ENCODE measurements around the gene SLC16A3. TPM values are rescaled to one million over a fixed set of nuclear protein-coding genes. Genes with fewer than 3 reads are reported as not detected.

The SLC16A3 gene
- total and polyA plus RNA-seq, 2 experiments from 2014 or later: 3.5 to 10.6 TPM

DNA sequence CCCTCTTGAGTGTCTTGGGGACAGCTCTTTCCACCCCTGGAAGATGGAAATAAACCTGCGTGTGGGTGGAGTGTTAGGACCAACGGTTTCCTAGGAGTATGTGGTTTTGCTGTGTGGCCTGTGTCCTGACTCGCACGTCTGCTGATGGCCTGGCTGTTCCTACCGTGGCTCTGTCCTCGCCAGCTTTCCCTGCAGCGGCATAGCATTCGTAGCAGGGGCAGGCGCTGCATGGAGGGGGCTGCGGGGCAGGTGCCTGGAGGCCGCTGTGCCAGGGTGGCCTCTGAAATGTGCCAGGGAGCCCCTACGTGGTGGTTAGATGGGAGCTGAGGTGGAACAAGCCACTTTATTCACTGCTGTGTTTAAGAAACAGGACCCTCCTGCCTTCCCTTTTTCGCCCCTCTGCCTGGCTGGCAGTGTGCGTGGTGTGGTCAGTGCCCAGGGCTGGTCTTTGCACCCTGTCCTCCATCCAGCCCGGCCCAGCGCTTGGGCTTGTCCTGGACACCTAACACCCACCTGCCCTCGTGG lies 10.6 kb downstream of the SLC16A3 start:
- no peak for DNase-seq (ENCODE audit: low spot score)

GRCh38 chr17:82239926-82240505 lies 11.2 kb downstream of the SLC16A3 start:
- Mint-ChIP-seq H3K36me3 (ENCODE audit: low read depth) (peaks cover 26% of the 10 kb centered on the region), H3K27me3 (ENCODE audit: insufficient read depth, low read depth, poor library complexity) (peaks cover 21% of the 10 kb centered on the region), H3K4me1 (peaks cover 12% of the 10 kb centered on the region), H3K4me3 (no peak overlapping the region), H3K9me3 (no peaks in the 10 kb centered on the region; the same call in 2 of the 3 replicates), H3K27ac (no peak overlapping the region)
- TF ChIP-seq EZH2 (IDR thresholded peaks at IDR 0.05; ENCODE audit: low read depth, unreplicated experiment): no peak
- TF ChIP-seq ZNF114 (CRISPR knock-in tag; IDR thresholded peaks at IDR 0.05): no peak
- no peak for TF ChIP-seq NANOG (IDR thresholded peaks at IDR 0.05; ENCODE audit: borderline replicate concordance)
- TF ChIP-seq, protein P1, sequence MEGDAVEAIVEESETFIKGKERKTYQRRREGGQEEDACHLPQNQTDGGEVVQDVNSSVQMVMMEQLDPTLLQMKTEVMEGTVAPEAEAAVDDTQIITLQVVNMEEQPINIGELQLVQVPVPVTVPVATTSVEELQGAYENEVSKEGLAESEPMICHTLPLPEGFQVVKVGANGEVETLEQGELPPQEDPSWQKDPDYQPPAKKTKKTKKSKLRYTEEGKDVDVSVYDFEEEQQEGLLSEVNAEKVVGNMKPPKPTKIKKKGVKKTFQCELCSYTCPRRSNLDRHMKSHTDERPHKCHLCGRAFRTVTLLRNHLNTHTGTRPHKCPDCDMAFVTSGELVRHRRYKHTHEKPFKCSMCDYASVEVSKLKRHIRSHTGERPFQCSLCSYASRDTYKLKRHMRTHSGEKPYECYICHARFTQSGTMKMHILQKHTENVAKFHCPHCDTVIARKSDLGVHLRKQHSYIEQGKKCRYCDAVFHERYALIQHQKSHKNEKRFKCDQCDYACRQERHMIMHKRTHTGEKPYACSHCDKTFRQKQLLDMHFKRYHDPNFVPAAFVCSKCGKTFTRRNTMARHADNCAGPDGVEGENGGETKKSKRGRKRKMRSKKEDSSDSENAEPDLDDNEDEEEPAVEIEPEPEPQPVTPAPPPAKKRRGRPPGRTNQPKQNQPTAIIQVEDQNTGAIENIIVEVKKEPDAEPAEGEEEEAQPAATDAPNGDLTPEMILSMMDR (conservative IDR thresholded peaks at IDR 0.05; ENCODE audit: low read depth in 2 of 2): no peak
- TF ChIP-seq POLR2AphosphoS5 (IDR thresholded peaks at IDR 0.05; ENCODE audit: low read depth): no peak
- TF ChIP-seq STAT1 (IDR thresholded peaks at IDR 0.05; ENCODE audit: unreplicated experiment): no peak
- TF ChIP-seq REST (IDR thresholded peaks at IDR 0.05; ENCODE audit: unreplicated experiment): no peak
- Histone ChIP-seq H3K79me2 (replicated peaks; ENCODE audit: insufficient read depth) (peaks cover 16% of the 10 kb centered on the region), H3F3A (replicated peaks; ENCODE audit: low read depth) (peaks cover 9% of the 10 kb centered on the region; the same call in 1 of the 2 replicates), H2AFZ (no peak overlapping the region), H3K27ac (ENCODE audit: low read depth) (no peak overlapping the region), H4K20me1 (replicated peaks; ENCODE audit: insufficient read depth) (peaks cover 17% of the 10 kb centered on the region), H3K36me3 (ENCODE audit: insufficient read depth) (peaks cover 11% of the 10 kb centered on the region), H3K4me3 (no peak overlapping the region), H3K9me2 (ENCODE audit: insufficient read depth) (no peaks in the 10 kb centered on the region), H3K4me2 (no peak overlapping the region), H3K4me1 (ENCODE audit: insufficient read depth) (no peaks in the 10 kb centered on the region; the same call in 1 of the 2 replicates), H3K27me3 (ENCODE audit: insufficient read depth) (no peaks in the 10 kb centered on the region)
- DNase-seq (ENCODE audit: low spot score) (no peak), ATAC-seq (no peak)

More for the DNA sequence above, 10.6 kb downstream of the SLC16A3 start:
- H3K9me2 ChIP-seq (ENCODE audit: insufficient read depth): no peaks in the 10 kb centered on the region
- peaks cover 9% of the 10 kb centered on the region; the same call in 1 of the 2 replicates for H3F3A ChIP-seq (replicated peaks; ENCODE audit: low read depth)
- TF ChIP-seq CREB1 (CRISPR knock-in tag; IDR thresholded peaks at IDR 0.05; ENCODE audit: low read depth): no peak
- TF ChIP-seq NANOG (IDR thresholded peaks at IDR 0.05; ENCODE audit: borderline replicate concordance): no peak
- H3K4me1 ChIP-seq (ENCODE audit: insufficient read depth): no peaks in the 10 kb centered on the region; the same call in 1 of the 2 replicates
- H3K36me3 ChIP-seq (ENCODE audit: insufficient read depth): peaks cover 11% of the 10 kb centered on the region
- H3K79me2 ChIP-seq (replicated peaks; ENCODE audit: insufficient read depth): peaks cover 13% of the 10 kb centered on the region
- H3K36me3 Mint-ChIP-seq (ENCODE audit: low read depth): peaks cover 21% of the 10 kb centered on the region
- H3K27me3 Mint-ChIP-seq (ENCODE audit: insufficient read depth, low read depth, poor library complexity): peaks cover 20% of the 10 kb centered on the region
- no peak overlapping the region for H3K4me3 Mint-ChIP-seq
- H2AFZ ChIP-seq: no peak overlapping the region
- peaks cover 17% of the 10 kb centered on the region for H4K20me1 ChIP-seq (replicated peaks; ENCODE audit: insufficient read depth)
- H3K9me3 Mint-ChIP-seq: no peaks in the 10 kb centered on the region; the same call in 2 of the 3 replicates
- no peak for ATAC-seq
- no peak overlapping the region for H3K4me2 ChIP-seq
- H3K27ac Mint-ChIP-seq: no peak overlapping the region
- H3K4me3 ChIP-seq: no peak overlapping the region
- H3K27me3 ChIP-seq (ENCODE audit: insufficient read depth): no peaks in the 10 kb centered on the region
- peaks cover 12% of the 10 kb centered on the region for H3K4me1 Mint-ChIP-seq
- no peak overlapping the region for H3K27ac ChIP-seq (ENCODE audit: low read depth)

Measured in GM23338 (cell line).